Right lobe of liver (tissue), 6 donors: Measurements from ENCODE around the gene CALY. TPM values are rescaled to one million over a fixed set of nuclear protein-coding genes. Genes with fewer than 3 reads are reported as not detected.

Source experiments
- ATAC-seq, 4 donors: fragments of 200-7000 bp; cut with Tn5 transposase; one replicate each; pipeline ENCODE4 v1.9.1; 2020; ENCODE audit warnings: mild to moderate bottlenecking in 4 of 4, moderate library complexity in 4 of 4
- DNase-seq, 3 donors: peaks; one replicate each; pipeline ENCODE4 v3.0.0-alpha.2; 2020
- H3K27ac ChIP-seq, 3 donors: fragments of 200-600 bp; one replicate each; pipeline ENCODE4 v1.8.0; 2022
- H3K27me3 ChIP-seq, 2 donors: fragments of 200-600 bp; one replicate each; pipeline ENCODE4 v1.8.0; 2022
- H3K36me3 ChIP-seq, 4 donors: fragments of 200-600 bp; sonication (generic) in 1 of 4; one replicate each; pipeline versions ENCODE4 v1.5.1 to v1.8.0; 2017 to 2022; ENCODE audit warnings: control low read depth in 1 of 4
- H3K4me1 ChIP-seq, 4 donors: fragments of 200-600 bp; sonication (generic) in 1 of 4; one replicate each; pipeline versions ENCODE4 v1.5.1 to v1.8.0; 2017 to 2022; ENCODE audit warnings: control low read depth in 1 of 4
- H3K4me3 ChIP-seq, 3 donors: fragments of 200-600 bp; one replicate each; pipeline ENCODE4 v1.8.0; 2022
- H3K9me3 ChIP-seq, 4 donors: fragments of 200-600 bp; sonication (generic) in 1 of 4; one replicate each; pipeline versions ENCODE4 v1.5.1 to v1.8.0; 2017 to 2022; ENCODE audit warnings: control low read depth in 1 of 4
- CTCF ChIP-seq, 4 donors: fragments of 200-600 bp in 3 of 4; fragments of 450-650 bp in 1 of 4; IDR thresholded peaks; one replicate each; pipeline versions ENCODE4 v1.5.1 to v1.8.0; 2016 to 2022; ENCODE audit warnings: antibody characterized with exemption in 4 of 4, mild to moderate bottlenecking in 2 of 4
- POLR2A ChIP-seq: fragments of 450-650 bp; IDR thresholded peaks from one replicate; pipeline ENCODE4 v1.6.1; 2017; ENCODE audit warnings: antibody characterized with exemption, mild to moderate bottlenecking
- WGBS: methylation state at CpG from one replicate; pipeline ENCODE4 v1.1.6; 2018; ENCODE audit warnings: low coverage, low lambda C conversion rate; ENCODE audit not compliant: insufficient coverage; ENCODE audit errors: missing lambda C conversion rate; 5-methylcytosine and 5-hydroxymethylcytosine counted together
- intact Hi-C, 2 donors: fragments of 100-400 bp; cut with DNase I; formaldehyde crosslinking; loops; one replicate each; pipeline versions ENCODE4 v1.11.2 to v1.14.1; 2022
- total RNA-seq, 6 experiments: library from RNA; depleted of rRNA in 2 of 6; stranded (reverse); fragments of >200 nt in 2 of 6; fragmentation: NEBNext Ultra II Directional in 3 of 6; extraction: Animal tissue kit (Norgen Biotek cat#: 25700) in 3 of 6; gene quantifications; one replicate each; pipeline versions ENCODE4 v1.1.0 to v1.2.4, GENCODE V29; 2016 to 2023
- donor health status: DM: no; HTN: yes; CAD: no.
- donor health status: DM: no; HTN: no; CAD: no.
- donor health status: DM: no; HTN: no; CAD: no.
- donor health status: DM: no; HTN: yes; CAD: no.
- donor health status: DM: no; HTN: yes; CAD: no.

Gene CALY
- total RNA-seq, 6 experiments from 2014 or later = not detected

GRCh38 chr10:133350950-133351329 is 14.2 kb upstream of the CALY start:
- peak overlapping the region in 1 of 3 donors; percentile 67 for H3K27ac ChIP-seq
- peaks cover 0 to 72% (median 33%) of the 10 kb centered on the region in 4 donors for H3K4me1 ChIP-seq
- WGBS = 7% methylated on average over 3 of the region's 13 CpGs
- H3K27me3 ChIP-seq = no peaks in the 10 kb centered on the region
- ATAC-seq (peak; percentile 29 to 57 (median 48)), DNase-seq (peak; percentile 66 to 94 (median 92))
- H3K4me3 ChIP-seq = no peak overlapping the region
- H3K36me3 ChIP-seq = peaks cover 0 to 4% (median 0%) of the 10 kb centered on the region in 4 donors
- H3K9me3 ChIP-seq = no peaks in the 10 kb centered on the region
- intact Hi-C loops = no loop called here
- TF ChIP-seq CTCF (IDR thresholded peaks at IDR 0.05) = no peak
- TF ChIP-seq POLR2A = no peak

- Histone ChIP-seq H3K4me3 (no peak overlapping the region), H3K36me3 (peaks cover 0 to 4% (median 0%) of the 10 kb centered on the region in 4 donors), H3K9me3 (no peaks in the 10 kb centered on the region), H3K27ac (peak overlapping the region in 2 of 3 donors; percentile 26 to 67), H3K4me1 (peaks cover 0 to 67% (median 31%) of the 10 kb centered on the region in 4 donors), H3K27me3 (no peaks in the 10 kb centered on the region)
- WGBS = 33% methylated on average over 3 of the region's 12 CpGs
- peak in 3 of 4 donors; percentile 0 for ATAC-seq
- no peak for DNase-seq
- TF ChIP-seq CTCF (IDR thresholded peaks at IDR 0.05) = no peak
- TF ChIP-seq POLR2A = no peak
- intact Hi-C loops = no loop called here
These were observed 13.7 kb upstream of the CALY start for GRCh38 chr10:133350283-133350949.

- Histone ChIP-seq H3K9me3 (no peaks in the 10 kb centered on the region), H3K36me3 (peaks cover 0 to 4% (median 0%) of the 10 kb centered on the region in 4 donors), H3K27me3 (no peaks in the 10 kb centered on the region), H3K27ac (peak overlapping the region in 1 of 3 donors; percentile 67), H3K4me3 (no peak overlapping the region), H3K4me1 (peaks cover 0 to 59% (median 27%) of the 10 kb centered on the region in 4 donors)
- intact Hi-C loops = no loop called here
- TF ChIP-seq POLR2A (no peak), CTCF (IDR thresholded peaks at IDR 0.05) (no peak)
- WGBS = 84% methylated on average over 5 of the region's 9 CpGs
- DNase-seq (no peak), ATAC-seq (no peak)
These were observed 12.9 kb upstream of the CALY start for GRCh38 chr10:133349577-133350011.

GRCh38 chr10:133349160-133349568 is 12.5 kb upstream of the CALY start:
- ATAC-seq (no peak), DNase-seq (no peak)
- intact Hi-C loops = no loop called here
- 89% methylated on average over 7 of the region's 8 CpGs for WGBS
- H3K4me3 ChIP-seq = no peak overlapping the region
- H3K9me3 ChIP-seq = no peaks in the 10 kb centered on the region
- H3K27me3 ChIP-seq = no peaks in the 10 kb centered on the region
- H3K4me1 ChIP-seq = peaks cover 0 to 55% (median 25%) of the 10 kb centered on the region in 4 donors
- peak overlapping the region in 1 of 3 donors; percentile 67 for H3K27ac ChIP-seq
- TF ChIP-seq CTCF (IDR thresholded peaks at IDR 0.05) = no peak
- TF ChIP-seq POLR2A = no peak
- peaks cover 0 to 4% (median 0%) of the 10 kb centered on the region in 4 donors for H3K36me3 ChIP-seq
